Left forelimb (tissue), 1 donor: ENCODE measurements around the gene SRPK2.
"Not testable (repeated sequence)": the region's sequence is repeated elsewhere in the genome, so short reads cannot be mapped to it uniquely, and the experiment has no call there.

Source experiments
- DNase-seq: peaks from one replicate; pipeline ENCODE4 v3.0.0-alpha.2; 2018; ENCODE audit warnings: low spot score

The SRPK2 gene

DNA sequence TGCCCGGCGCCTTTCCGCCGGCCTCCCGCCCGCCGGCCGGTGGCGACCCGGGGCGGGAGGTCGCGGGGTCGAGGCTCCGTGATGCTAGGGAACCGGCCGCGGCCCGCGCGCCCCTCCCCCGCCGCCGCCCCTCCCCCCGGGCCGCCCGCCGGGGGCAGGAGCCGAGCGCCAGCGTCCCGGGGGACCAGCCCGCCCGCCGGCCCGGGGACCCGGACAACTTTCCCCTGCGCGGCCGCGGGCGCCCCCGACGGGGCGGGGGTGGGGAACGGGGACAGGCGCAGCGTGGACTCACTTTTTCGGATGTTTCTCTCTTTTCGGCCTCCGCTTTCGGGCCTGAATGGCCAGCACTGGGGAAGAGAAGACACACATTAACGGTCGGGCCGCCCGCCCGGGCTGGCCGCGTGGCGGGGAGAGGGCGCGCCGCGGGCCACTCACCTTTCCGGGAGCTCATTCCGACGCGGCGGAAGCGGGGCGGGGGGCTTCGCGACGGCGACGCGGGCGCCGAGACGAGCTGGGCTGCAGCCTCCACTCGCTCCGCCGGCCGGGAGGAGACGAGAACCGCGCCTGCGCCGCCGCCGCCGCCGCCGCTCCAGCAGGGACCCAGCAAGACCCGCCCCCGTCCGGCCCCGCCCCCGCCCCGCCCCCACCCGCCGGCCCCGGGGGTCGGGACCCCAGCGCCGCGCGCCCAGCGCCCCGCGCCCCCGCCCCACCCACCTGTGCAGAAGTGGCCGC lies at the start of gene SRPK2:
Gene SRPK2, minus strand, starts transcription at position 566 of the 732 bp plus-strand sequence.
- DNase-seq: peak; percentile 88

GRCh38 chr7:105438254-105438653 lies 49.5 kb upstream of the SRPK2 start:
- no peak for DNase-seq

DNA sequence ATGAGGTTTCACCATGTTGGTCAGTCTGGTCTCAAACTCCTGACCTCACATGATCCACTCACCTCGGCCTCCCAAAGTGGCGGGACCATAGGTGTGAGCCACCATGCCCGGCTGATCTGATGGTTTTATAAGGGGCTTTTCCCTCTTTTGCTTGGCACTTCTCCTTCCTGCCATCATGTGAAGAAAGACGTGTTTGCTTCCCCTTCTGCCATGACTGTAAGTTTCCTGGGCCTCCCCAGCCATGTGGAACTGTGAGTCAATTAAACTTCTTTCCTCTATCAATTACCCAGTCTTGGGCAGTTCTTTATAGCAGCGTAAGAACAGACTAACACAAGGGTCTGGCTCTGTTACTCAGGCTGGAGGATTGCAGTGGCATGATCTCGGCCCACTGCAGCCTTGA lies 48.6 kb upstream of the SRPK2 start:
- not testable (repeated sequence) for DNase-seq

GRCh38 chr7:105429746-105430612 lies 41.3 kb upstream of the SRPK2 start:
- DNase-seq: no peak

DNA sequence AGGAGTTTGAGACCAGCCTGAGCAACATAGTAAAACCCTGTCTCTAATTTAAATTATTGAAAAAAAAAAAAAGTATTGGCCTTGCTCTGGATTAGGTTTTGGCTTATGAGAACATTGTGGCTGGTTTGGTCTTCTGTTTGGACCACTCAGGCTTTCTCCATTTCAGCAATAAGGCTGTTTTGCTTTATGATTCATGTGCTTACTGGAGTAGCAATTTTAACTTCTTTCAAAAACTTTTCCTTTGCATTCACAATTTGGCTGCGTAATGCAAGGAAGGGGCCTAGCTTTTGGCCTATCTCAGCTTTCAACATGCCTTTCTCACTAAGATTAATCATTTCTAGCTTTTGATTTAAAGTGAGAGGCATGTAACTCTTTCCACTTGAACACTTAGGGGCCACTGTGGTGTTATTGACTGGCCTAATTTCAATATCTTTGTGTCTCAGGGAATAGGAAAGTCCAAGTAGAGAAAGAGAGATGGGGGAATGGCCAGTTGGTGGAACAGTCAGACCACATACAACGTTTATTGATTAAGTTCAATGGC lies 38.0 kb upstream of the SRPK2 start:
- DNase-seq: no peak

DNA sequence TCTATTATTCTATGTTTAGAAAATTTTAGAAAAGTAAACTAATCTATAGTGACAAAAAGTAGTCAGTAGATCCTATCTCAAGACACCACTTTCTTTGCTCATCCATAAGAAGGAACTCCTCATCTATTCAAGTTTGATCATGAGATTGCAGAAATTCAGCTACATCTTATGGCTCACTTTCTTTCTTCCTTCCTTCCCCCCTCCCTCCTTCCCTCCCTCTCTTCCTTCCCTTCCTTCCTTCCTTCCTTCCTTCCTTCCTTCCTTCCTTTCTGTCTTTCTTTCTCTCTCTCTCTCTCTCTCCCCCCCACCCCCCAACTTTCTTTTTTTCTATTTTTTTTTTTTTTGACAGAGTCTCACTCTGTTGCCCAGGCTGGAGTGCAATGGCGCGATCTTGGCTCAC lies 35.3 kb upstream of the SRPK2 start:
- no peak for DNase-seq

GRCh38 chr7:105413887-105414437 lies 25.2 kb upstream of the SRPK2 start:
- DNase-seq: no peak

DNA sequence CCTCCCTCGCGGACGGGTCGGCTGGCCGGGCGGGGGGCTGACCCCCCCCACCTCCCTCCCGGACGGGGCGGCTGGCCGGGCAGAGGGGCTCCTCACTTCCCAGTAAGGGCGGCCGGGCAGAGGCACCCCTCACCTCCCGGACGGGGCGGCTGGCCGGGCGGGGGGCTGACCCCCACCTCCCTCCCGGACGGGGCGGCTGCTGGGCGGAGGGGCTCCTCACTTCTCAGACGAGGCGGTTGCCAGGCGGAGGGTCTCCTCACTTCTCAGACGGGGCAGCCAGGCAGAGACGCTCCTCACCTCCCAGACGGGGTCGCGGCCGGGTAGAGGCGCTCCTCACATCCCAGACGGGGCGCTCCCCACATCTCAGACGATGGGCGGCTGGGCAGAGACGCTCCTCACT lies 22.1 kb upstream of the SRPK2 start:
- DNase-seq: not testable (repeated sequence)

DNA sequence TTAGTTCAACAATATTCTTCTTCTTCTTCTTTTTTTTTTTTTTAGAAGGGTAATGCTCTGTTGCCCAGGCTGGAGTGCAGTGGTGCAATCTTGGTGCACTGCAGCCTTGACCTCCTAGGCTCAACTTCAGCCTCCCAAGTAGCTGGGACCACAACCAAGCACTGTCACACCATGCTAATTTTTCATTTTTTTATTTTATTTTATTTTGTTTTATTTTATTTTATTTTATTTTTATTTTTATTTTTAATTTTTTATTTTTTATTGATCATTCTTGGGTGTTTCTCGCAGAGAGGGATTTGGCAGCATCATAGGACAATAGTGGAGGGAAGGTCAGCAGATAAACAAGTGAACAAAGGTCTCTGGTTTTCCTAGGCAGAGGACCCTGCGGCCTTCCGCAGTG lies 21.1 kb upstream of the SRPK2 start:
- not testable (repeated sequence) for DNase-seq

DNA sequence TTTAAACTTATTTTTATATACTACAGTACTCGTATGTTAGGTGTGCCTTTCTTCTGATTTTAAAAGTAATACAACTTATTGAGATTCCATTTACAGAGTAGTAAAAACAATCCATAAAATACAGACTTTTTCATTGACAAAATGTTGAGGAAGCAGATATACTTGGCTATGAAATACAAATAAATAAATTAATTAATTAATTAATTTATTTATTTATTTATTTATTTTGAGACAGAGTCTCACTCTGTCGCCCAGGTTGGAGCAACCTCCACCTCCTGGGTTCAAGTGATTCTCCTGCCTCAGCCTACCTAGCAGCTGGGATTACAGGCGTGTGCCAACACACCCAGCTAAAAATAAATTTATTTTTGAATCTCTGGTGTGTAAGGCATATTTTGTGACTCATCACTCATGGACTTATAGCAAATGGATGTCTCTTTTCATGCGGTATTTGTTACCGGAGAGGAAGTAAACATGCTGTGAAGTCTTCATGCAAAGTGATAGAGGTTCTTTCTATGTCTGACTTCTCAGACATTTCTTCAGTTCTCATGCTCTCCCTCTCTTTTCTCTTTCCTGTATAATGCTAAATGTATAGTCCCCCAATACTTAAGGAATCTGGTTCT lies 20.2 kb upstream of the SRPK2 start:
- DNase-seq: no peak

GRCh38 chr7:105403128-105403527 lies 14.4 kb upstream of the SRPK2 start:
- no peak for DNase-seq

DNA sequence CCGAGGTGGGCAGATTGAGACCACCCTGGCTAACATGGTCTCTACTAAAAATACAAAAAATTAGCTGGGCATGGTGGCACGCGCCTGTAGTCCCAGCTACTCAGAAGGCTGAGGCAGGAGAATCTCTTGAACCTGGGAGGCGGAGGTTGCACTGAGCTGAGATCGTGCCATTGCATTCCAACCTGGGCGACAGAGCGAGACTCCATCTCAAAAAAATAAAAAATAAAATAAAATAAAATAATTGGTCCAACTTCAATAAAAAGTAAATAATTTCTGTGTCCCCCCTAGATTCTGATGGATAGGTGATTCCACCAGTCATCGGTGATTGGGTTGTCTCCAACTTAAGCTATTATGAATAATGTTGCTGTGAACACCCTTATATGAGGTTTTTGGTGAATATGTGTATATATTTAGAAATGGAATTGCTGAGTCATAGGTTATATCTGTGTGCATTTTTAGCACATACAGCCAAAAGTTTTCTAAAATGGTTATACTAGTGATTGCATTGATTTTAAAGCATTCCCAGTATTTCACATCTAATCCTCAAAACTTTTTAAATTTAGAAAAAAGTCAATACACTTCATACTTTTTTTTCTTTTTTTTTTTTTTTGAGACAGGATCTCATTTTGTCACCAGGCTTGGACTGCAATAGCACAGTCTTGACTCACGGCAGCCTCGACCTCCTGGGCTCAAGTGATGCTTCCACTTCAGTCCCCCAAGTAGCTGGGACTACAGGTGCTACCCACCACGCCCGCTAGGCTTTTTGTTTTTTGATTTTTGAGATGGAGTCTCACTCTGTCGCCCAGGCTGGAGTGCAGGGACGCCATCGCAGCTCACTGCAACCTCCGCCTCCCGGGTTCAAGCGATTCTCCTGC lies 13.7 kb upstream of the SRPK2 start:
- DNase-seq: no peak

DNA sequence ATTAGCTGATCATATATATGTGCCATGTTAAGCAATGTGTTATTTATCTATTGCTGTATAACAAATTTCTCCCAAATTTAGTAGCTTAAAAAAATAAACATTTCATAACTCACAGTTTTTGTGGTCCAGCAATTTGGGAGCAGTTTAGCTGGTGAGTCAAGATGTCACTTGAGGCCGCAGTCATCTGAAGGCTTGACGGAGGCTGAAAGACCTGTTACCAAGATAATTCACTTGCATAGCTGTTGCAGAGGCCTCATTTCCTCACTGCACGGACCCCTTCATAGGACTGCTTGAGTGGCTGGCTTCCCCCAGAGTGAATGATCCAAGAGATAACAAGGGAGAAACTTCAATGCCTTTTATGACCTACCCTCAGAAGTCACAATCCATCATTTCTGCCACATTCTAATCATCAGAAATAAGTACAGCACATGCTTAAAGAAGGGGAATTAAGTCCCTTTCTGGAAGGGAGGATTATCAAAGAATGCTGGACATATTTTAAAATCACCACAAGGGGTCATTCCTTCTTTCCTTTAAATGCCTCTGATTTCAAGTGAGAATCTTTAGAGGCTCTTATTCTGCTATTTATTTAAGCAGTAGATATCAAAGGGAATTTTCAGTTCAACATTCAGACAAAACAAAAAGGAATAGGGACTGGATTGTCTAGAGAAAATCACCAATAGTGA lies 10.5 kb upstream of the SRPK2 start:
- DNase-seq: no peak

DNA sequence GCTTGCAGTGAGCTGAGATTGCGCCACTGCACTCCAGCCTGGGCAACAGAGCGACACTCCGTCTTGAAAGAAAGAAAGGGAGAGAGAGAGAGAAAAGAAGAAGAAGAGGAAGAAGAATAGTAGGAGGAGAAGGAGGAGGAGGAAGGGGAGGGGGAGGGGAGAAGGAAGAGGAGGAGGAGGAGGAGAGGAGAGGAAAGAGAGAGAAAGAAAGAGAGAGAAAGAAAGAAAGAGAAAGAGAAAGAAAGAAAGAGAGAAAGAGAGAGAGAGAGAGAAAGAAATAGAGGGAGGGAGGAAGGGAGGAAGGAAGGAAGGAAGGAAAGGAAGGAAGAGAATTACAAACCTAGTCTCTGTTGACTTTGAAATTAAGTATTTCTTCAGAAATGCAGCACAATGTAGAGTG lies 7.8 kb upstream of the SRPK2 start:
- DNase-seq: no peak

GRCh38 chr7:105391429-105391828 lies 2.7 kb upstream of the SRPK2 start:
- DNase-seq: no peak

DNA sequence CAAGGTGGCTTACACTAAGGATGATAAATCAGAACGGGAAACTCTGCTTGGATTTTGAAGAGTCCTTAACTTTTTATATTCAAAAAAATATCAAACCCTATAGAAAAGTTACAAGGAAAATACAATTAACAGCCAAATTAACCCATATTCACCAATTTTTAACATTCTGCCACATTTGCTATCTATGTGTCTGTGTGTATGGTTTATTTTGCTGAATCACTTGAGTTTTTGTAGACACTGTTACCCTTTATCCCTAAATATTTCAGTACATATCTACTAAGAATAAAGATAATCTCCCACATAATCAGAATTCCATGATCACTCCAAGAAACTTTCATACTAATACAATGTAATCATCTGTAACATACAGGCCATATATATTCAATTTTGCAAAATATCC lies 1.2 kb upstream of the SRPK2 start:
- DNase-seq: no peak

GRCh38 chr7:105389088-105389650 lies 448 bp upstream of the SRPK2 start:
- DNase-seq: peak; percentile 79

GRCh38 chr7:105387508-105388355 lies 989 bp downstream of the SRPK2 start:
- peak; percentile 70 for DNase-seq

DNA sequence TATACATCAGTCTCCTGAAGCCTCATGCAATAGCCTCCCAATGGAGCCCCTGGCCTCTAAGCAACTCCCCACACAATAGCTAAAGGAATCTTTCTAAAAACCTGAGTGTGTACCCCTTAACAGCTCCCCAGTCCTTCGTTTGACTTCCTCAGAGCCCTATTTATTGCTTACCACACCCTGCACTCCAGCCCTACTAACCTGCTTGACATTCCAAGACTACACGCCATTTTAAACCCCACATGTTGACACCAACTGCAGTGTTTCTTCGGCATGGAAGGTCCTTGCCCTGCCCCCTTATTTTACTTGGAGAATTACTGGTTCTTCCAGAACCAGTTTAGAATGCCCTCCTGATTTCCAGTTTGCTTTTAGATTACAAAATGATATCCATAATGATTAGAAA lies 10.8 kb downstream of the SRPK2 start:
- no peak for DNase-seq
